SK-N-SH (cell line): Measurements from ENCODE around the gene S100A8. TPM values are rescaled to one million over a fixed set of nuclear protein-coding genes. Genes with fewer than 3 reads are reported as not detected.

Experiments used
- CTCF ChIA-PET: fragments of 300-600, 350-600 bp; formaldehyde crosslinking; extraction: SDS; loops from one replicate; lab custom pipeline; 2021; lab: Yijun Ruan, JAX
- POLR2A ChIA-PET: fragments of 350-600 bp; sonication (Branson Sonifier 250); formaldehyde crosslinking; extraction: SDS; loops from one replicate; lab custom pipeline; 2020; ENCODE audit warnings: antibody characterized with exemption, inconsistent platforms; lab: Yijun Ruan, JAX
- DNase-seq: peaks from one replicate; pipeline ENCODE4 v3.0.0; 2012
- H2AFZ ChIP-seq: fragments of 200-600 bp; sonication (generic); 2 replicates; pipeline ENCODE4 v1.8.1; 2016; ENCODE audit warnings: antibody characterized with exemption, mild to moderate bottlenecking, low read depth
- H3F3A ChIP-seq: fragments of 200-600 bp; sonication (generic); replicated peaks from 2 replicates; pipeline ENCODE3; 2016; ENCODE audit warnings: antibody characterized with exemption, mild to moderate bottlenecking; ENCODE audit not compliant: insufficient read depth
- H3K27ac ChIP-seq, 2 experiments: fragments of 200-500 bp in 1 of 2; fragments of 200-600 bp in 1 of 2; sonication (Bioruptor generic) in 1 of 2; sonication (generic), shearing (Covaris generic) in 1 of 2; 2 replicates each; pipeline versions ENCODE4 v1.5.1 to v1.6.1; 2014 to 2016; ENCODE audit warnings: low read depth in 2 of 2, inconsistent platforms in 1 of 2, low read length in 1 of 2, mild to moderate bottlenecking in 1 of 2, mixed read lengths in 1 of 2
- H3K27me3 ChIP-seq: fragments of 200-600 bp; sonication (generic), shearing (Covaris generic); 2 replicates; pipeline ENCODE4 v1.6.1; 2016; ENCODE audit warnings: mixed run types; ENCODE audit not compliant: insufficient read depth
- H3K36me3 ChIP-seq, 2 experiments: fragments of 200-500 bp in 1 of 2; fragments of 200-600 bp in 1 of 2; sonication (Bioruptor generic) in 1 of 2; sonication (generic) in 1 of 2; replicated peaks in 1 of 2; 2 replicates each; pipeline versions ENCODE3 to v1.5.1; 2014 to 2016; ENCODE audit warnings: low read length in 1 of 2, mild to moderate bottlenecking in 1 of 2; ENCODE audit not compliant: insufficient read depth in 2 of 2, control insufficient read depth in 1 of 2
- H3K4me1 ChIP-seq, 2 experiments: fragments of 200-500 bp in 1 of 2; fragments of 200-600 bp in 1 of 2; sonication (Bioruptor generic) in 1 of 2; sonication (generic), shearing (Covaris generic) in 1 of 2; 2 replicates each; pipeline versions ENCODE4 v1.5.1 to v1.6.1; 2014 to 2016; ENCODE audit warnings: low read depth in 1 of 2, low read length in 1 of 2, mixed run types in 1 of 2; ENCODE audit not compliant: insufficient read depth in 2 of 2, control insufficient read depth in 1 of 2
- H3K4me2 ChIP-seq: fragments of 200-600 bp; sonication (generic), shearing (Covaris generic); 2 replicates; pipeline ENCODE4 v1.6.1; 2017; ENCODE audit warnings: mixed run types
- H3K4me3 ChIP-seq, 2 experiments: fragments of 200-500 bp in 1 of 2; fragments of 200-600 bp in 1 of 2; sonication (Bioruptor generic) in 1 of 2; sonication (generic), shearing (Covaris generic) in 1 of 2; 2 replicates each; pipeline versions ENCODE4 v1.5.1 to v1.8.1; 2014 to 2016; ENCODE audit warnings: low read depth in 2 of 2, inconsistent platforms in 1 of 2, low read length in 1 of 2, mild to moderate bottlenecking in 1 of 2, mixed read lengths in 1 of 2, moderate library complexity in 1 of 2
- H3K79me2 ChIP-seq: fragments of 200-600 bp; sonication (generic); 2 replicates; pipeline ENCODE4 v1.8.1; 2017; ENCODE audit warnings: mild to moderate bottlenecking; ENCODE audit not compliant: insufficient read depth
- H3K9ac ChIP-seq: fragments of 200-600 bp; sonication (generic); 2 replicates; pipeline ENCODE4 v1.6.1; 2017; ENCODE audit warnings: mixed run types
- H3K9me2 ChIP-seq: fragments of 200-600 bp; sonication (generic); 2 replicates; pipeline ENCODE4 v1.6.1; 2017; ENCODE audit warnings: mixed run types
- H3K9me3 ChIP-seq: fragments of 200-600 bp; sonication (generic); 2 replicates; pipeline ENCODE4 v1.6.1; 2017; ENCODE audit warnings: mixed run types, mild to moderate bottlenecking, moderate library complexity
- H4K20me1 ChIP-seq: fragments of 200-600 bp; sonication (generic); 2 replicates; pipeline ENCODE4 v1.6.1; 2017; ENCODE audit warnings: mild to moderate bottlenecking, mixed run types; ENCODE audit not compliant: insufficient read depth
- FOSL2 ChIP-seq: IDR thresholded peaks from 2 replicates; pipeline ENCODE4 v1.4.0; 2012; ENCODE audit warnings: low read depth, mild to moderate bottlenecking, moderate library complexity, borderline replicate concordance
- FOXJ3 ChIP-seq: sonication (generic); formaldehyde crosslinking; IDR thresholded peaks from 2 replicates; pipeline ENCODE4 v1.5.1; 2020; ENCODE audit warnings: mild to moderate bottlenecking, missing genetic modification reagents
- GATA2 ChIP-seq: sonication (generic); formaldehyde crosslinking; IDR thresholded peaks from 2 replicates; pipeline ENCODE4 v1.5.0; 2020; ENCODE audit warnings: mild to moderate bottlenecking, missing genetic modification reagents
- JUND ChIP-seq: IDR thresholded peaks from 2 replicates; pipeline ENCODE4 v1.4.0; 2012
- NFIC ChIP-seq: IDR thresholded peaks from 2 replicates; pipeline ENCODE4 v1.4.0; 2012; ENCODE audit warnings: borderline replicate concordance
- NRF1 ChIP-seq: IDR thresholded peaks from 2 replicates; pipeline ENCODE4 v1.6.1; 2012; ENCODE audit warnings: low read depth, mild to moderate bottlenecking, low read length
- POLR2AphosphoS5 ChIP-seq: IDR thresholded peaks from 2 replicates; pipeline ENCODE4 v1.6.1; 2012; ENCODE audit warnings: low read depth, low read length
- REST ChIP-seq: IDR thresholded peaks from 2 replicates; pipeline ENCODE4 v1.6.1; 2012; ENCODE audit warnings: mild to moderate bottlenecking, low read depth, low read length, moderate library complexity
- RFX5 ChIP-seq: IDR thresholded peaks from 2 replicates; pipeline ENCODE4 v1.6.1; 2012; ENCODE audit warnings: mild to moderate bottlenecking, improper control_type of control experiment, low read length
- SIN3A ChIP-seq: IDR thresholded peaks from 2 replicates; pipeline ENCODE4 v1.6.1; 2012; ENCODE audit warnings: low read depth, mild to moderate bottlenecking, low read length, moderate library complexity, borderline replicate concordance
- TAF1 ChIP-seq: IDR thresholded peaks from 2 replicates; pipeline ENCODE4 v1.6.1; 2012; ENCODE audit warnings: low read depth, mild to moderate bottlenecking, low read length, moderate library complexity, borderline replicate concordance
- TCF12 ChIP-seq: IDR thresholded peaks from 2 replicates; pipeline ENCODE4 v1.4.0; 2012
- TEAD4 ChIP-seq: IDR thresholded peaks from 2 replicates; pipeline ENCODE4 v1.4.0; 2012; ENCODE audit warnings: mild to moderate bottlenecking, borderline replicate concordance; ENCODE audit not compliant: insufficient read depth
- USF1 ChIP-seq: IDR thresholded peaks from 2 replicates; pipeline ENCODE4 v1.4.0; 2012; ENCODE audit warnings: low read depth, borderline replicate concordance
- WGBS: methylation state at CpG from one replicate; pipeline ENCODE4 v1.1.6; 2017; ENCODE audit warnings: low lambda C conversion rate; 5-methylcytosine and 5-hydroxymethylcytosine counted together
- polyA plus RNA-seq, 3 experiments: library from polyadenylated mRNA; depleted of rRNA; stranded (reverse); fragments of >200 nt; gene quantifications; 2 replicates each; pipeline ENCODE4 v1.2.3, GENCODE V29; 2012
- TF ChIP-seq, protein P1 (sequence below): IDR thresholded peaks from 2 replicates; pipeline ENCODE4 v1.4.0; 2012; ENCODE audit warnings: low read depth, borderline replicate concordance

The S100A8 gene
- polyA plus RNA-seq, 1 of the 3 experiments (the other 2 are of a cell fraction): not detected

DNA sequence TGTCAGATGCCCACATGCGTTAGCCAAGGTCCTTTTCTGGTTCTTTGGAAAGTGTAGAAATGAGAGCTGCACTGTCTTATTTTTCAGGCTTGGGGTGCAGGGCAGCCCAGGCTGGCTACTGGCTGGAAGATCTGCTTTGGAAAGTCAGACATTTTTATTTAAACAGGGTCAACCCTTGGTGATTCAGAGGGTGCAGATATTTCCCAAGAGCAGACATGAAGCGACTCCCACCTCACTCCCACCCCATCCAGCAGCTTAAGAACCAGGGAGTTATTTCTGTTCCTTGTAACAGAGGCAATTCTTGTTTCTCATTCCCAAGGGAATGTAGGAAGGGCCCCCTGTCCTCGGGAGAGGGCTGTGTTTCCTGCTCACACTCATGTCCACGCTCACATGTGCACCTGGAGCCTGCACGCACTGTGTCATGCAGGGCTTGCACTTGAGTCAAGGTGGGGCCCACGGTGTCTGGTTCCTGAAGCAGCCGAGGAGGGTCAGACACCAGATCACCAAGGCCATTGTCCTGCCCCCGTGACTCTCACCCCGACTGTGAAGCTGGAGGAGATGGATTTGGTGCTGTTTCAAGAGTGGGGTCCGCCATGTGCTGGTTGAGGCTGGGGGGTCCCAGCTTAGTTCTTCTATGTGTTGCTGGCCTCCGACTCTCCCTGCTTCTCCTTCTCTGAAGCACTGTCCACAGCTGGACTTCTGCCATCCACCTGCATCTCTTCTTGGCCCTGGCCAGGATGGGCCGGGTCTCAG lies 26.4 kb upstream of the S100A8 start:
- H3K36me3 ChIP-seq: no peaks in the 10 kb centered on the region
- H3K27ac ChIP-seq: no peak overlapping the region
- no peaks in the 10 kb centered on the region for H3F3A ChIP-seq
- H3K4me2 ChIP-seq: no peak overlapping the region
- 5% methylated on average over 4 of the region's 12 CpGs for WGBS
- H3K9me3 ChIP-seq: no peaks in the 10 kb centered on the region
- H4K20me1 ChIP-seq: no peaks in the 10 kb centered on the region
- H3K79me2 ChIP-seq: no peaks in the 10 kb centered on the region
- H2AFZ ChIP-seq: no peak overlapping the region
- CTCF ChIA-PET: no interaction called here
- H3K9ac ChIP-seq: no peak overlapping the region
- DNase-seq: no peak
- no peaks in the 10 kb centered on the region for H3K27me3 ChIP-seq
- POLR2A ChIA-PET: no interaction called here
- no peaks in the 10 kb centered on the region for H3K9me2 ChIP-seq
- no peaks in the 10 kb centered on the region for H3K4me1 ChIP-seq
- H3K4me3 ChIP-seq: no peak overlapping the region
- TF ChIP-seq NFIC (no peak), REST (no peak), JUND (no peak), USF1 (no peak), RFX5 (no peak), TEAD4 (no peak), FOSL2 (no peak), TAF1 (no peak), NRF1 (no peak), TCF12 (no peak), GATA2 (CRISPR knock-in tag) (no peak), SIN3A (no peak), POLR2AphosphoS5 (no peak), FOXJ3 (CRISPR knock-in tag) (no peak)
- TF ChIP-seq, protein P1, sequence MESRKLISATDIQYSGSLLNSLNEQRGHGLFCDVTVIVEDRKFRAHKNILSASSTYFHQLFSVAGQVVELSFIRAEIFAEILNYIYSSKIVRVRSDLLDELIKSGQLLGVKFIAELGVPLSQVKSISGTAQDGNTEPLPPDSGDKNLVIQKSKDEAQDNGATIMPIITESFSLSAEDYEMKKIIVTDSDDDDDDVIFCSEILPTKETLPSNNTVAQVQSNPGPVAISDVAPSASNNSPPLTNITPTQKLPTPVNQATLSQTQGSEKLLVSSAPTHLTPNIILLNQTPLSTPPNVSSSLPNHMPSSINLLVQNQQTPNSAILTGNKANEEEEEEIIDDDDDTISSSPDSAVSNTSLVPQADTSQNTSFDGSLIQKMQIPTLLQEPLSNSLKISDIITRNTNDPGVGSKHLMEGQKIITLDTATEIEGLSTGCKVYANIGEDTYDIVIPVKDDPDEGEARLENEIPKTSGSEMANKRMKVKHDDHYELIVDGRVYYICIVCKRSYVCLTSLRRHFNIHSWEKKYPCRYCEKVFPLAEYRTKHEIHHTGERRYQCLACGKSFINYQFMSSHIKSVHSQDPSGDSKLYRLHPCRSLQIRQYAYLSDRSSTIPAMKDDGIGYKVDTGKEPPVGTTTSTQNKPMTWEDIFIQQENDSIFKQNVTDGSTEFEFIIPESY: no peak
